ENCODE results near the gene SLX4IP.

SLX4IP gene

GRCh38 chr20:10466325-10466724 is 31.2 kb downstream of the SLX4IP start:
- DNase-seq = no peak

- no peak for DNase-seq
These were observed 31.8 kb downstream of the SLX4IP start for GRCh38 chr20:10466855-10467254.

- no peak for DNase-seq
These were observed 32.7 kb downstream of the SLX4IP start for GRCh38 chr20:10467681-10468339.

- no peak for DNase-seq
These were observed 33.3 kb downstream of the SLX4IP start for GRCh38 chr20:10468340-10468845.

DNA sequence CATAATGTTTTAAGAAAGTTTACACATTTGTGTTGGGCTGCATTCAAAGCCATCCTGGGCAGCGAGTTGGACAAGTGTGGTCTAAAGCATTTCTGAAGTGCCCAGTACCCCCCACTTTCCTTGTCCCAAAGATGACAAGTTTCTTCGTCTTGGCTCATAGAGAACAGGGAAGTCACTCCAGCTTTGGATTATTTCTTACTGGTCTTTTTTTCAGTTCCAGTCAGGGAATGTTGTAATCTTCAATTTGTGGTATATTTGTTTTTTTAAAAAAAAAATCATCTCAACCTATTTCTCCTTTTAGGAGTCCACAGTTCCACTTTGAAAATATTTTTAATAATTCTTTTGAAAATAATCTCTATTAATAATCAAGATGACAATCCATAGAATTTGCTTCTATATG is 34.0 kb downstream of the SLX4IP start:
- DNase-seq = no peak

GRCh38 chr20:10469599-10469998 is 34.5 kb downstream of the SLX4IP start:
- peak in 22 of 56 donors; percentile 3 to 65 (median 20) for DNase-seq

DNA sequence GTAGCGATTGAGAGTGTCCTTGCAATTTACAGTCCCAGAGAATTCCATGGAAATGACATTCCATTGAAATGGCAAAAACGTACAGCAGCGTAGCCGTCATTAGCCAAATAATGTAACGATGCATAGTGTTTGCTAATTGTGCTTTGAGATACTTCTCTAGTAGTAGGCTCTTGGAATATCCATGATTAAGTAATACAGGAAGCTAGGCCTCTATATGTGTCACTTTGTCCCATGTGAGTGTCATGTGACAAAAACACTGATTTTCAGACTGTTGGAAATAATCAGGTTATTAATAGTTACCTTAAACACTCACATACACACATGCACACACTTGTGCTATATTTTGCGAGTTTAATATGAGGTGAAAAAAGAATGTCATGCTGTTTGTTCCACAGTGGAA is 35.2 kb downstream of the SLX4IP start:
- DNase-seq = no peak

DNA sequence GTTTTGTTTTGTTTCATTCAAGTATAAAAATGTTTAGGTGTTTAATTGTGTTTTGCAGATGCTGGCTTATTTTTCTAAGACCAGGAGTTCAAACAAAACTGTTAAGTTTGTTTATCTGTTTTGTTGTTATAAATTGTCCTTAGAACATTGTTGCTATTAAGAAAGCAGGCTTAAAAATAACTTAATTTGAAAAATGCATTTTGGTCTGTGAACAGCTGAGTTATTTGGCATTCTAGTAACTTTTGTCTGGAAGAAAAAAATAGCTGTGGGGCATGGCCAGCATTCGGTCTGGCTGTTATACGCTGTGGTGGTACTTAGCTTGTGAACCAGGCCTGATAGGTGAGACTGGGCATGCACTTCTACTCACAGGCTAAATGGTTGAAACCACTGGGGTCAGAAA is 37.8 kb downstream of the SLX4IP start:
- DNase-seq = no peak

- peak in 3 of 56 donors; percentile 5 to 8 (median 8) for DNase-seq
These were observed 39.6 kb downstream of the SLX4IP start for GRCh38 chr20:10474606-10475184.

DNA sequence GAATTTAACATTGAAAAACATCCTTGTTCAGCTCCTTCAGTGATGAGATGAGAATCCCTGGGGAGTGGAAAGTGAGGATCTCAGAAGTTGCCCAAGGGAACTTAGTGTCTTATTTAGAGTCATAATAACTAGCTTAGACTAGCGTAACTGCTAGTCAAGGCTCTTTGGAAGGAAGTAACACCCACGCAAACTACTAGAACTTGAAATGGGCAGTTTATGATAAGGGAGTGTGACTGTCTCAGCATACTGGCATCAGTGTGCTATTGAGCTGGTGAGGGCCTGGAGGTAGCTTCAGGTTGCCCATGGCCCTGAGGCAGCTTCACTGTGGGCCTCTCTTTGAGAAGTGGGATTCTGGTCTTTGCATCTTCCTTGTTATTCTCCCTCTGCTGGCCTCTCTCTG is 40.1 kb downstream of the SLX4IP start:
- DNase-seq = no peak

- DNase-seq = peak in 2 of 56 donors; percentile 3 to 13
These were observed 41.2 kb downstream of the SLX4IP start for GRCh38 chr20:10476319-10476724.

- DNase-seq = no peak
These were observed 43.1 kb downstream of the SLX4IP start for GRCh38 chr20:10478205-10478604.

GRCh38 chr20:10478930-10479329 is 43.8 kb downstream of the SLX4IP start:
- no peak for DNase-seq

- DNase-seq = no peak
These were observed 46.6 kb downstream of the SLX4IP start for GRCh38 chr20:10481676-10482075.

DNA sequence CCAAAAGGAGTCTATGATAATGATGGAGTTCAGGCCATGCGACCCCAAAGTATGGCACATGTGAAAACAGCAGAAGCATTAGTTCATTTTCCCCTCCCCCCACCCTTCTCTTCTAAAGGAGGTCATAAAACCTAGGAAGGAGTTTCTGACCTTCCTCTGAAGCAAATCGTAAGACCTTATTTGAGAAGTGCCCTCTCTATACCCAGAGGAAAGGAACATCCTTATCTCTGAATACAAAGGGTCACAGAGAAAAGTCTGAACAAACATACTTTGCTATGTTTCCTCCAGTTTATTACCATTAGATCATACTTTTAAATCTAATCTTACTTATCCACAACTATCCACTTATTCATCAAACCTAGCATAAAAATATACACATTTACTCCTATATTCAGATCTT is 48.6 kb downstream of the SLX4IP start:
- no peak for DNase-seq

GRCh38 chr20:10487142-10488136 is 52.3 kb downstream of the SLX4IP start:
- DNase-seq = no peak

GRCh38 chr20:10488534-10488933 is 53.4 kb downstream of the SLX4IP start:
- no peak for DNase-seq

GRCh38 chr20:10489853-10490252 is 54.7 kb downstream of the SLX4IP start:
- no peak for DNase-seq

- DNase-seq = no peak
These were observed 55.2 kb downstream of the SLX4IP start for GRCh38 chr20:10490257-10490656.

DNA sequence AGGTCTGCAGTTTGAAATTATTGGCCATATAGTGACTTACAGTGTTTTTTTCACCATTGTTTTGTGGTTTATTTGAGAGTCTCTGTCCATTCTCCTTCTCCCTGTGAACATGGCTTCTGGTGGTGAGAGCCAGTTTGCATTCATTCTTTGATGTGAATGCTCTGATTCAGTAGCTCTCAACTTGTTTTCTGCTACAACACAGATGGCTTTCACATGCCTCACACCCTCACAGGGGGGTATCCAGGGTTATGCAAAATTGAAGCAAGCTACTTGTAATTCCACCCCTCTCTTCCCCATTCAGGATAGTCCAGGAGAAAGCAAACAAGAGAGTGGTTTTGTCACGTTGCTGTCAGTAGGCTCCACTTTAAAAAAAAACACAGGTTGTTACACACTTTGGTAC is 55.6 kb downstream of the SLX4IP start:
- DNase-seq = peak in 5 of 56 donors; percentile 18 to 52 (median 23)

DNA sequence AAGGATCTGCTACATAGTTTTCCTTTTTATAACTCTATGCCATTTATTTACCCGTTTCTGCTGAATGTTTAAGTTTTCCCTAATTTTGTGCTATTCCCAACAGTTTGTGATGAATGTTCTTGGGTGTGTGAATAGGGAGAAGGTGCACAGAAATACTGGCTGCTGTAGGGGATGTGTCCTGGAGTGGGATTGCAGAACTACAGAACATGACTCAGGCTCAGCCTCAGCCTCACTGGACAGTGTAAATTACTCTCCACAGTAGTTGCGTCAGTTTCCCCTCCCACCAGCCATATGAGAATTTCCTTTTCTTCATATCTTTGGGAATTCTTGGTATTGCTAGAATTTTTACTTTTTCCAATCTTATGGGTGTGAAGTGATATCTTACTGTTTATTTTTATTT is 57.0 kb downstream of the SLX4IP start:
- DNase-seq = no peak

DNA sequence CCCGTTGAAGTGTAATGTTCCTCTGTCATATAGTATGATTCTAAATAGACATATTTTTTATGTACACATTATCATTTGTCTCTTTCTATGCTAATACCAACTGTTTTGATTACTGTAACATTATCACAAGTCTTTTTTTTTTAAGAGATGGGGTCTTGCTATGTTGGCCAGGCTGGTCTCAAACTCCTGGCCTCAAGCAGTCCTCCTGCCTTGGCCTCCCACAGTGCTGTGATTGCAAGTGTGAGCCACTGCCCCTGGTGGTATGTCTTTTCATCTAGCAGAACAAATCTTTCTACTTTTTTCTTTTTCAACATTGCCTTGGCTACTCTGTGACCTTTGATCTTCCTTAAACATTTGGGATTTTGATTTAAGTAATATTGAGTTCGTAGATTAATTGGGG is 57.7 kb downstream of the SLX4IP start:
- DNase-seq = no peak
